Iris pigment epithelial cell (primary cell): ENCODE data around the gene TEX28.
A peak's percentile ranks its signal among the peaks of the same experiment; 100 is the strongest.
"Not testable (repeated sequence)": the region's sequence is repeated elsewhere in the genome, so short reads cannot be mapped to it uniquely, and the experiment has no call there.

Source experiments
- DNase-seq: peaks from one replicate; pipeline ENCODE4 v3.0.0-alpha.2; 2011; ENCODE audit warnings: low read depth

TEX28 gene

DNA sequence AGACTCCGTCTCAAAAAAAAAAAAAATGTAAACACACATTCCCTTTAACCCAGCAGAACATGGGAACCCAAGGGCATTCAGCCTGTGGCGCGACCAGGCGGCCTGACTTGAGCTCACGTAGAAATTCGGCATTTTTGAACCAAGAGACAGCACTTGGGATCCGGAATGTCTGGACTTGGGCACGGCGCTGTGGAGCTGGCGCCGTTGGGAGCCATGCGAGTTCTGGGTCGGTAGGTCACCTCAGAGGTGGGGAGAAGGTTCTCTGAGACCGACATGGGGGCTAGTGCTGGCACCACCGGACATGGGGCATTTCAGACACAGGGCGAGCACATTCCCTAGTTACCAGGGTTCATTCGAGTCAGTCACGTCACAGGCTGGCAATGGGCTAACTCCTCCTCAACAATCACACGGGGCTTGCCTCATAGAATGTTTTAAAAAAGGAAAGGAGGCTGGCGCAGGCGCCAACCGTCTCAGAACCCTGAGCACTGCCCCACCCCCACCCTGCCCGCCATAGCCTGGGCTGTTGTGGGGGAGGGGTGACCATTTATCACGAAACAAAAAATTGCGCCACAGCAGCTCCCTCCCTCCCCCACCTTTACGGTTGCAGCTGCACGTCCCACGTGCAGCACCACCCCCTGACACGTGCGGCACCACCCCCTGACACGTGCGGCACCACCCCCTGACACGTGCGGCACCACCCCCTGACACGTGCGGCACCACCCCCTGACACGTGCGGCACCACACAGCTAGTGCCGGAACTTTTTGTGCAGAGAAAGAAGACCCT, at the start of gene TEX28:
TEX28 (minus strand) TSS at position 334 of the 784 bp plus-strand sequence. CDS start 3,007 bp downstream, outside the sequence.
- DNase-seq = no peak

DNA sequence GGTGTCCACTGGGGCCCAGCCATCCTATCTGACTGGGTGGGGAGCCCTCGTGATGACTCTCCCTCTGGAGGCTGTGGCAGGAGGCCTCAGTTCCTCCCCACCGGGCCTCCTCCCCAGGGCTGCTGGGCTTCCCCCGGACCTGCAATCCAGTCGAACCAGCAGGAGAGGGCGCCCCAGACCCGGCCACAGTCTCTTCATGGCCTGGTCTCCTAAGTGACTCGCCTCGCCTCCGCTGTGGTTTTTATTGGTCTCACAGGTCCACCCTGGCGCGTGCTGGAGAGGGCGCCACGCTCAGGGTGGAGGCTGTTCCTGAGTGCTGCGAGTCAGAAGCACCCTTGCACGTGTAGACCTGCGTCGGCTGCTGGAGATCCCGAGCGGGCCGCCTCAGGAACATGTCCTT, 48.7 kb upstream of the TEX28 start:
- not testable (repeated sequence) for DNase-seq

GRCh38 chrX:154343063-154343462, 48.1 kb upstream of the TEX28 start:
- DNase-seq = not testable (repeated sequence)

GRCh38 chrX:154341399-154342298, 46.7 kb upstream of the TEX28 start:
- DNase-seq = not testable (repeated sequence)

DNA sequence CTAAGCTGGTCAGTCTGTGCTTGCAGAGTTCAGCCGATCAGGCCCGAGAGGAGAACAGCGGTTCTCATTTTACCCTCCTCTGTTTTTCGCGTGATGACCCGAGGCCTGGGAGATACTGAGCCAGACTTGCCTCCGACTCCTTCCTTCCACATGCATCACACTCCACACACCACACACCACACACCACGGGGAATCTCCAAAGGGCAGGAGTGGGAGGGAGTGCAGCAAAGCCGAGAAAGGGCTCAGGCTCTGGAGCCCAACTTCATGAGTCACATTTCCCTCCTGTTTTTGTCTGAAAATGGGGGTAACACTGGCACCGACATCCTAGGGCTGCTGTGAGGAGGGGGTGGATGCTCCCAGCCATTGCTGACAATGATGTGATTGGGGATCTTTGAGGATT, 39.6 kb upstream of the TEX28 start:
- DNase-seq = no peak

DNA sequence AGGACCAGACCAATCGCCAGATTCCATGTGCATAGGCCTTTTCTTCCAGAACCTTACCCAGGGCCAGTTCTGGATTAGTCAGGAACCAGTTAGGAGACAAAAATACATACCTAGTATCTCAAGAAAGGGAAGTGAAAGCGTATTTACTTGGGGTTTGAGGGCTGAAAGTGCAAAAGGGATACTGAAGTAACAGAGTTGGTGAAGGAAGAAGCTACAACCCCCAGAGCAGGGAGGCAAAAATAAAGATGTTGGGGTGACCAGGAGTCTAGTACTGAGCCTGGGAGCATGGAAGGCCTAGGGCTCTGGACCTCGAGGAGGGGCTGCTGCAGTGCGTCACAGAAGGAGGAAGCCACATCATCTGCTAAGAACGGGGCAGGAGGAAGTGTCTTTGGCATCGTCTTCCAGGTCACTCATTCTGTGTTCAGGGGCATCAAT, 38.9 kb upstream of the TEX28 start:
- DNase-seq = no peak

DNA sequence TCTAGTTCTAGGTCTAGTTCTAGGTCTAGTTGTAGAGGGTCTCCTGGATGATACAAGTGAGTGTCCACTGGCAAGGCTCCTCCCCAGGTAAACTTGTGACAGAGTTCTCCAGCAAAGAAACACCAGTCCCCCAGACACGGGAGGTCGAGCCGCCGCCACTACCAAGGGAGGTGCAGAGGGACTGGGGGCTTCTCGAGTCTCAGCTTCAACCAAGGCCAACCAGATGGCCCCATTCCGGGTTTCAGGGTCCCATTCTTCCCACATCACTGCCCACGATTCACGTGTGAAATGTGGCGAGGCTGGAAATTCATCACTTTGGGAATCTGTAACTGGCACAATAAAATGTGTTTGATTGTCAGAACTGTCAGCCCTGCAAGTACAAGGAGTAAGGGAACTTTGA, 38.2 kb upstream of the TEX28 start:
- no peak for DNase-seq

DNA sequence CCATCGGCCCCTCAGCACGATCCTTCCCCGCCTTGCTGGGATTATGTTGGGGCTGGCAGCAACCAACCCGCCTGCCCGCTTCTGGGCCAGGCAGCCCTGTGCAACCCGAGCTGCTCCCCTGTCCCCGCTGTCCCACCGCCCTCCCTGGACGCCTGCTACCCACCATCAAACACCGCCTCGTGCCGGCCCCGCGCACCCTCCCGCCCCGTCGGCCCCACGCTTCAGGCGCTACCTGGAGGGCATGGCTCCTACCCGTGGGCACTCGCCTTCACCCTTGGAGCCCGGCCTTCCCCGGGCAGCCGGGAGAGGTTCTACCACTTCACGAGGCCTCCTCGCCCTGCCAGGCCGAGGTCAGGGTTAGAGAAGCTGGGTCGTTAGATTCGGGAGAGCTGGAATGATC, 37.6 kb upstream of the TEX28 start:
- no peak for DNase-seq

GRCh38 chrX:154329294-154329693, 34.4 kb upstream of the TEX28 start:
- no peak for DNase-seq

GRCh38 chrX:154328646-154329045, 33.7 kb upstream of the TEX28 start:
- DNase-seq = no peak

DNA sequence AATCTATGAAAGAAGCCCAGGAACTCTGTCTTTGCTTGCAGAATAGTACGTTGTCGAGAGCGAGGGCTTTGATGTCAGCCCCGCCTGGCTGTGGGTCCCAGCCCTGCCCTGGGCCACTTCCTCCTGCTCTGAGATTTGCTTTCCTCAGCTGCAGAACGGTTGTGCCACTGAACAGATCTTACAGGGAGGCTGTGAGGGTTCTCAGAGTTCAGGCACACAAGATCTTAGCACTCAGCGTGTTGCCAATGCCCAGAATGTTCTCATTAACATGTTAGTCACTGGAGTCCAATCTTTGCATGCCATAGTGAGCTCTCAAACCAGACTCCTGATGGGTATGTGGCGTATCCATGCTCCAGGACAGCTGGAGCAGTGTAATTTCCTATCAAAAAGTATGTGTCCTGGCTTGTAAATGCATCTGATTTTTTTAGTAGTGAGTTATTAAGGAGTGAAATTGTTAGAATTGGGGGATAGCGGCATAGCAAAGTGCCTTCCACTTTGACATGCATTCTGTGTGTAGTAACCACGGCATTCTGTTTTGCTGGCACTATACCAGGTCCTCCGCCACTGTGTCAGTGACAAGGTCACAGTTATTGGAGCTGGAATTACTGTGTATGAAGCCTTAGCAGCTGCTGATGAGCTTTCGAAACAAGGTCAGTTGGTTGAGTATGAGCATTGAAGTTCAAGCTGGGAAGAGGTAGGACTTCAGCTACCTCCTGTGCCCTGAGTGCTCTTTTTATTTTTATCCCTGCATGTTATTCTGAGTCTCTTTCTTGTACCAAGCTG, 32.3 kb upstream of the TEX28 start:
- DNase-seq = no peak

GRCh38 chrX:154325541-154325940, 30.6 kb upstream of the TEX28 start:
- peak; percentile 29 for DNase-seq

GRCh38 chrX:154323537-154323936, 28.6 kb upstream of the TEX28 start:
- DNase-seq = no peak

DNA sequence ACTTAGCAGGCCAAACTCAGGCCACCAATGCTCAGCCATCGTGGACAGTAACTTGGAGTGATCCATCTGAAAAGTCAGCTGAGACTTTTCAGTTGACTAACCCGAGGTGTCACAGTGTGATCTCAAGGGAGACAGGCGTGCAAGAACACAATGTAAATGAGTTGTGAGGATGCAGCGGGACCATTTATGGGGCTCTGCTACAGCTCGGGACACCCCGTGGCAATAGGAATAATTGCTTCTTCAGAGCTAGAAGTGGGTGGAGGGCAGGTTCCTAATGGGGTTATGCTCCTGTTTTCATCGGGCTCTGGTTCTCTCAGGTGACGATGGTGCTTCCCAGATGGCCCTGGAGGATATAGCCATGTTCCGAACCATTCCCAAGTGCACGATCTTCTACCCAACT, 28.0 kb upstream of the TEX28 start:
- no peak for DNase-seq

DNA sequence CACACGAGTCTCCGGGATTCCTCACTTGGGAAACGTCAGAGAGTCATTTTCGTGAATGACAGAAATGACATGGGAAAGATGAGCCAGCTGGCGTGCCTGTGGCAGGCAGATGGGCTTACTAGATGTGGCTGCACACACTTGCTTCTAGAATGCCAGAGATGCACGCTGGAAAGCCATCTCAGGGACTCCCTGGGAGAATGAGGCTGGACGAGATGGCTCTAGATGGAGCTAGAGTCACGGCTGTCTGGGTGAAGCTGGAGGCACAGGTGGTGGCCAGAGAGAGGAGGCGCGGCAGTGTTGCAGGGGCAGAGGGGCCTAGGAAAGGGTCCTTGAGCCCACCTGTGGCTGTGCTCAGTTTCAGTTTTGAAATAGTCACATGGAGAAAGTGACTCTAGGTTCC, 26.7 kb upstream of the TEX28 start:
- no peak for DNase-seq

DNA sequence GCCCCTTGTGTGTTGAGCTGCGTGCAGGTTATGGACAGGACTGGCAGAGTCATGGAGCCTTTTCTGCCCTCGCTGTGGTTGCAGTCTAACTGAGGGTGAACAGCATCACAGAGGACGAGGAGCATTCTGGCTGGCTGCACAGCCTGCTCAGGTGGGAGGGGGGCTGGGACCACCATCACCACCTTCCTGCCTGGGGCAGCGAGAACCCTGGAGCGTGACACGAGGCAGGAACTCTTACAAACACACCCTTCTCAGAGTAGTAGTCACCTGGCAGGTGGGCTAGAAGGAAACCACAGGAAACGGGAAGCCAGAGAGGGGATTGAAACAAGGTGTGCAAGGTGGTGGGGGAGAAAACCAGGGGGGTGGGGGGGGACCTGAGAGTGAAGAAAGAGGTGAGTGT, 26.2 kb upstream of the TEX28 start:
- no peak for DNase-seq

DNA sequence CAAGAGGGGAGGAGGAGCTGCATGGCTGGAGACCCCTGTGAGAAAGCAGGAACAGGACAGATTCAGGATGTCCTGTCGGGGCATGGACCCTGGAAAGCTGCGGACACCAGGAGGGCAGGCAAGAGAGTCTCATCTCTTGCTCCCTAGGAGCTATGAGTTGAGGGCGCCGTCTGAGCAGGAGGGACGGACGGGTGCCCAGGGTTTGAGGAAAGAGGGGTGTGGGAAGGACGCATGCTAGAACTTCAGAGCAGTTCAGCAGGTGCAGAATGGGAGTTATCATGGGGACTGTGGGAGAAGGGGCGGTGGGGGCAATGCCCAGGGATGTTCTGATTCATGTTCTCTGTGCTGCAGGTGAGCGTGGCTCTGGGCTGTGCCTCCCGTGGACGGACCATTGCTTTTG, 25.5 kb upstream of the TEX28 start:
- DNase-seq = no peak

GRCh38 chrX:154317391-154317995, 22.6 kb upstream of the TEX28 start:
- DNase-seq = peak; percentile 19

- DNase-seq = no peak
These were observed 20.5 kb upstream of the TEX28 start for GRCh38 chrX:154315416-154315815.

DNA sequence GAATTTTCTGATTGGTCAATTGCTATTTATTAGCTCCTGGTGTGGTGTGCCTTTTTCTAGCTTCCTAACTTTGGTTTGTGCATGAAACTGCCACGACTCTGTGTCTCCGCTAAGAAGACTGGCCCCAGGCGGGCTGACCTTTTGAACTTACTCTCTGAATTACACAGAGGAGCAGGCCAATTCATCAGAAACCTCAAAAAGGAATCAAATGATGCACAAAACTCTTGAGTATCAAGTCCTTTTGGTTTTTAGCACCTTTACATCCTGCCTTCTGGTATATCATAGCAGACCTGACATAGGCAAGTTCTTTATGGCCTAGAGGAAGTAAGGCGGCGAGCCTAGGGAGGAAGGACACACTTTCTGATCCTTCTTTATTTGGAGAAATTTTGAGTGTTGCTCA, 18.2 kb upstream of the TEX28 start:
- no peak for DNase-seq

DNA sequence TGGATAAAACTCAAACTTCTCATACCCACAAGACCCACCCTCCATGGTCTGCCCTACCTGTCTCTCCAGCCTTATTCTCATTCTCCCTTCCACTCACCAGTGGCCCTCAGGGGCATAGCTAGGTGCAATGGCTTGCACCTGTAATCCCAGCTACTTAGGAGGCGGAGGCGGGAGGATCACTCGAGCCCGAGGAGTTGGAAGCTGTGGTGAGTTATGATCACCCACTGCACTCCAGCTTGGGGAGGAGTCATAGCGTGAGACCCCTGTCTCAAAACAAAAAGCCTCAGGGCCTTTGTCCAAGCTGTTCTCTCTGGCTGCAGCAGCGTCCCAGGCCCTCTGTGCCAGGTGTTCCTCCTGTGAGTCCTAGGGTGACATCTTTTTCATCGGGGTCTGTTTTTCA, 17.2 kb upstream of the TEX28 start:
- DNase-seq = no peak
